Endothelial cell (in vitro differentiated cells): ENCODE measurements around the gene SEMA4A. TPM values are rescaled to one million over a fixed set of nuclear protein-coding genes. Genes with fewer than 3 reads are reported as not detected.

Source experiments
- DNase-seq: peaks from one replicate; pipeline ENCODE4 v3.0.0; 2021; ENCODE audit warnings: low spot score
- H3K27ac Mint-ChIP-seq: one replicate; pipeline ENCODE4 v1.8.0; 2021; ENCODE audit warnings: mixed read lengths, inconsistent platforms; ENCODE audit not compliant: unreplicated experiment
- H3K27me3 Mint-ChIP-seq: one replicate; pipeline ENCODE4 v1.8.0; 2021; ENCODE audit warnings: mild to moderate bottlenecking, moderate library complexity, mixed read lengths, inconsistent platforms; ENCODE audit not compliant: unreplicated experiment
- H3K36me3 Mint-ChIP-seq: one replicate; pipeline ENCODE4 v1.8.0; 2021; ENCODE audit warnings: mild to moderate bottlenecking, low read depth, mixed read lengths, inconsistent platforms; ENCODE audit not compliant: unreplicated experiment
- H3K4me1 Mint-ChIP-seq: one replicate; pipeline ENCODE4 v1.8.0; 2021; ENCODE audit warnings: mild to moderate bottlenecking, mixed read lengths, inconsistent platforms; ENCODE audit not compliant: unreplicated experiment
- H3K4me3 Mint-ChIP-seq: one replicate; pipeline ENCODE4 v1.8.0; 2021; ENCODE audit warnings: mild to moderate bottlenecking, mixed read lengths, inconsistent platforms; ENCODE audit not compliant: unreplicated experiment
- H3K9me3 Mint-ChIP-seq: one replicate; pipeline ENCODE4 v1.8.0; 2021; ENCODE audit warnings: mixed read lengths, inconsistent platforms; ENCODE audit not compliant: unreplicated experiment
- CTCF ChIP-seq: fragments of 200-600 bp; sonication (generic); IDR thresholded peaks from one replicate; pipeline ENCODE4 v1.5.0; 2021; ENCODE audit warnings: antibody characterized with exemption; ENCODE audit not compliant: unreplicated experiment
- total RNA-seq: library from RNA; stranded (reverse); fragmentation: NEBNext Ultra II Directional; extraction: Animal tissue kit (Norgen Biotek cat#: 25700); gene quantifications from one replicate; pipeline ENCODE4 v1.2.1, GENCODE V29; 2021; ENCODE audit not compliant: unreplicated experiment

SEMA4A gene
- total RNA-seq, 1 donor from 2014 or later = 2.2 TPM

- no peak for DNase-seq
- peaks cover 11% of the 10 kb centered on the region for H3K27me3 Mint-ChIP-seq
- H3K27ac Mint-ChIP-seq = no peak overlapping the region
- H3K36me3 Mint-ChIP-seq = no peaks in the 10 kb centered on the region
- H3K9me3 Mint-ChIP-seq = no peaks in the 10 kb centered on the region
- peaks cover 21% of the 10 kb centered on the region for H3K4me1 Mint-ChIP-seq
- no peak overlapping the region for H3K4me3 Mint-ChIP-seq
- peak; percentile 62 for TF ChIP-seq CTCF
These were observed 7.2 kb upstream of the SEMA4A start for GRCh38 chr1:156146020-156146768.

GRCh38 chr1:156146769-156147405 is 6.5 kb upstream of the SEMA4A start:
- TF ChIP-seq CTCF = no peak
- Mint-ChIP-seq H3K9me3 (no peaks in the 10 kb centered on the region), H3K4me1 (peaks cover 22% of the 10 kb centered on the region), H3K27me3 (peaks cover 11% of the 10 kb centered on the region), H3K4me3 (no peak overlapping the region), H3K27ac (no peak overlapping the region), H3K36me3 (no peaks in the 10 kb centered on the region)
- DNase-seq = no peak

GRCh38 chr1:156148216-156148615 is 5.2 kb upstream of the SEMA4A start:
- Mint-ChIP-seq H3K27me3 (peaks cover 16% of the 10 kb centered on the region), H3K4me1 (peaks cover 32% of the 10 kb centered on the region), H3K9me3 (no peaks in the 10 kb centered on the region), H3K4me3 (no peak overlapping the region), H3K27ac (no peak overlapping the region), H3K36me3 (no peaks in the 10 kb centered on the region)
- no peak for DNase-seq
- no peak for TF ChIP-seq CTCF

- Mint-ChIP-seq H3K27me3 (peaks cover 14% of the 10 kb centered on the region), H3K36me3 (no peaks in the 10 kb centered on the region), H3K4me1 (peaks cover 41% of the 10 kb centered on the region), H3K4me3 (no peak overlapping the region), H3K27ac (no peak overlapping the region), H3K9me3 (no peaks in the 10 kb centered on the region)
- DNase-seq = no peak
- TF ChIP-seq CTCF = no peak
These were observed 3.7 kb upstream of the SEMA4A start for GRCh38 chr1:156149374-156150332.
